Caco-2 (cell line): ENCODE results near the gene BMPR1B. TPM values are rescaled to one million over a fixed set of nuclear protein-coding genes. Genes with fewer than 3 reads are reported as not detected.

Source experiments
- BruUV-seq: library from RNA; stranded (reverse); fragments of 400-500 nt; replicated peaks from 2 replicates; lab custom pipeline; 2021; lab: Mats Ljungman, UMichigan
- CTCF ChIA-PET: fragments of 300-600 bp; sonication (Branson Sonifier 250); formaldehyde crosslinking; loops from one replicate; lab custom pipeline; 2022; ENCODE audit warnings: antibody characterized with exemption; lab: Charles Lee
- POLR2A ChIA-PET: fragments of 300-600 bp; sonication (Branson Sonifier 250); formaldehyde crosslinking; loops from one replicate; lab custom pipeline; 2022; ENCODE audit warnings: antibody characterized with exemption; lab: Charles Lee
- DNase-seq, 2 experiments: peaks; one replicate each; pipeline versions ENCODE4 v3.0.0 to v3.0.0-alpha.2; 2020 to 2022
- H3K27me3 ChIP-seq: replicated peaks from 2 replicates; pipeline ENCODE4 v1.6.0; 2011; ENCODE audit warnings: low read length; ENCODE audit not compliant: control insufficient read depth, insufficient read depth
- H3K36me3 ChIP-seq: 2 replicates; pipeline ENCODE4 v1.5.1; 2011; ENCODE audit warnings: low read length; ENCODE audit not compliant: control insufficient read depth, insufficient read depth
- H3K4me1 ChIP-seq: fragments of 250-450 bp; sonication (Bioruptor Pico); 2 replicates; pipeline ENCODE4 v1.5.1; 2020; ENCODE audit warnings: mild to moderate bottlenecking
- H3K4me3 ChIP-seq: 2 replicates; pipeline ENCODE4 v1.5.1; 2011; ENCODE audit warnings: low read depth, mild to moderate bottlenecking, control low read depth, low read length
- H3K9me3 ChIP-seq: fragments of 250-450 bp; sonication (Bioruptor Pico); 2 replicates; pipeline ENCODE4 v1.5.1; 2020; ENCODE audit warnings: mild to moderate bottlenecking, moderate library complexity
- H3K27ac Mint-ChIP-seq: one replicate; pipeline ENCODE4 v1.8.0; 2022; ENCODE audit warnings: mixed read lengths; ENCODE audit not compliant: unreplicated experiment
- H3K27me3 Mint-ChIP-seq: one replicate; pipeline ENCODE4 v1.8.0; 2022; ENCODE audit warnings: mixed read lengths; ENCODE audit not compliant: insufficient read depth, unreplicated experiment
- H3K36me3 Mint-ChIP-seq: one replicate; pipeline ENCODE4 v1.8.0; 2022; ENCODE audit warnings: mild to moderate bottlenecking, mixed read lengths; ENCODE audit not compliant: insufficient read depth, unreplicated experiment
- H3K4me1 Mint-ChIP-seq: one replicate; pipeline ENCODE4 v1.8.0; 2022; ENCODE audit warnings: low read depth, mixed read lengths; ENCODE audit not compliant: unreplicated experiment
- H3K4me3 Mint-ChIP-seq: one replicate; pipeline ENCODE4 v1.8.0; 2022; ENCODE audit warnings: mild to moderate bottlenecking, moderate library complexity, mixed read lengths; ENCODE audit not compliant: unreplicated experiment
- H3K9me3 Mint-ChIP-seq: one replicate; pipeline ENCODE4 v1.8.0; 2022; ENCODE audit warnings: mixed read lengths; ENCODE audit not compliant: unreplicated experiment
- CTCF ChIP-seq, 2 experiments: fragments of 200-600 bp in 1 of 2; IDR thresholded peaks; 1 replicate in 1 of 2; 2 replicates in 1 of 2; pipeline versions ENCODE4 v1.5.1 to v1.8.0; 2011 to 2022; ENCODE audit warnings: antibody characterized with exemption in 1 of 2, control low read depth in 1 of 2, inconsistent platforms in 1 of 2, low read depth in 1 of 2, low read length in 1 of 2, mild to moderate bottlenecking in 1 of 2, moderate library complexity in 1 of 2; ENCODE audit not compliant: insufficient read depth in 1 of 2, severe bottlenecking in 1 of 2, unreplicated experiment in 1 of 2
- intact Hi-C: fragments of 100-400 bp; cut with micrococcal nuclease; formaldehyde crosslinking; loops from one replicate; pipeline ENCODE4 v1.10.0; 2022; ENCODE audit not compliant: unreplicated experiment
- total RNA-seq: library from RNA; stranded (reverse); gene quantifications from 2 replicates; pipeline ENCODE4 v1.2.3, GENCODE V29; 2022

BMPR1B gene
- total RNA-seq, 1 experiment from 2014 or later, result 8.7 TPM

- no peak overlapping the region for H3K4me3 Mint-ChIP-seq
- DNase-seq, result no peak
- no peaks in the 10 kb centered on the region for H3K4me1 Mint-ChIP-seq
- Histone ChIP-seq H3K4me3 (no peak overlapping the region), H3K27me3 (no peaks in the 10 kb centered on the region), H3K4me1 (no peaks in the 10 kb centered on the region), H3K36me3 (no peaks in the 10 kb centered on the region), H3K9me3 (no peaks in the 10 kb centered on the region)
- BruUV-seq, result no TSS peak
- POLR2A ChIA-PET, result no interaction called here
- CTCF ChIA-PET, result no interaction called here
- H3K36me3 Mint-ChIP-seq, result no peaks in the 10 kb centered on the region
- intact Hi-C loops, result no loop called here
- H3K9me3 Mint-ChIP-seq, result no peaks in the 10 kb centered on the region
- no peak for TF ChIP-seq CTCF (IDR thresholded peaks at IDR 0.05; ENCODE audit: insufficient read depth in 1 of 2, low read depth in 1 of 2, low read length in 1 of 2, severe bottlenecking in 1 of 2, unreplicated experiment in 1 of 2)
- H3K27me3 Mint-ChIP-seq, result peaks cover 7% of the 10 kb centered on the region
- H3K27ac Mint-ChIP-seq, result no peak overlapping the region
Observed at GRCh38 chr4:95197353-95197752, 439.6 kb downstream of the BMPR1B start.

GRCh38 chr4:95198961-95199360 is 441.2 kb downstream of the BMPR1B start:
- Mint-ChIP-seq H3K27ac (no peak overlapping the region), H3K4me3 (no peak overlapping the region), H3K27me3 (no peaks in the 10 kb centered on the region), H3K9me3 (no peaks in the 10 kb centered on the region), H3K36me3 (no peaks in the 10 kb centered on the region), H3K4me1 (no peaks in the 10 kb centered on the region)
- POLR2A ChIA-PET, result no interaction called here
- H3K4me1 ChIP-seq, result no peaks in the 10 kb centered on the region
- H3K9me3 ChIP-seq, result no peaks in the 10 kb centered on the region
- CTCF ChIA-PET, result no interaction called here
- TF ChIP-seq CTCF (IDR thresholded peaks at IDR 0.05; ENCODE audit: insufficient read depth in 1 of 2, low read depth in 1 of 2, low read length in 1 of 2, severe bottlenecking in 1 of 2, unreplicated experiment in 1 of 2), result no peak
- no TSS peak for BruUV-seq
- H3K36me3 ChIP-seq, result no peaks in the 10 kb centered on the region
- DNase-seq, result no peak
- H3K27me3 ChIP-seq, result no peaks in the 10 kb centered on the region
- H3K4me3 ChIP-seq, result no peak overlapping the region
- intact Hi-C loops, result no loop called here

GRCh38 chr4:95204267-95204844 is 446.6 kb downstream of the BMPR1B start:
- DNase-seq, result no peak
- Histone ChIP-seq H3K36me3 (no peaks in the 10 kb centered on the region), H3K9me3 (no peaks in the 10 kb centered on the region), H3K27me3 (no peaks in the 10 kb centered on the region), H3K4me1 (no peaks in the 10 kb centered on the region), H3K4me3 (no peak overlapping the region)
- no peak overlapping the region for H3K4me3 Mint-ChIP-seq
- H3K36me3 Mint-ChIP-seq, result no peaks in the 10 kb centered on the region
- no peak for TF ChIP-seq CTCF (IDR thresholded peaks at IDR 0.05; ENCODE audit: insufficient read depth in 1 of 2, low read depth in 1 of 2, low read length in 1 of 2, severe bottlenecking in 1 of 2, unreplicated experiment in 1 of 2)
- no TSS peak for BruUV-seq
- intact Hi-C loops, result no loop called here
- H3K4me1 Mint-ChIP-seq, result no peaks in the 10 kb centered on the region
- no peaks in the 10 kb centered on the region for H3K9me3 Mint-ChIP-seq
- POLR2A ChIA-PET, result no interaction called here
- CTCF ChIA-PET, result interaction anchor here (0.6 to 0.8 kb wide), 4 partner anchors 16 to 458 kb away, joined by 3 to 5 read pairs (median 4); no protein-coding TSS in a partner anchor
- H3K27ac Mint-ChIP-seq, result no peak overlapping the region
- H3K27me3 Mint-ChIP-seq, result no peaks in the 10 kb centered on the region
